ENCODE data around the gene IKZF4.
"Not testable (repeated sequence)": the region's sequence is repeated elsewhere in the genome, so short reads cannot be mapped to it uniquely, and the experiment has no call there.

IKZF4 gene

DNA sequence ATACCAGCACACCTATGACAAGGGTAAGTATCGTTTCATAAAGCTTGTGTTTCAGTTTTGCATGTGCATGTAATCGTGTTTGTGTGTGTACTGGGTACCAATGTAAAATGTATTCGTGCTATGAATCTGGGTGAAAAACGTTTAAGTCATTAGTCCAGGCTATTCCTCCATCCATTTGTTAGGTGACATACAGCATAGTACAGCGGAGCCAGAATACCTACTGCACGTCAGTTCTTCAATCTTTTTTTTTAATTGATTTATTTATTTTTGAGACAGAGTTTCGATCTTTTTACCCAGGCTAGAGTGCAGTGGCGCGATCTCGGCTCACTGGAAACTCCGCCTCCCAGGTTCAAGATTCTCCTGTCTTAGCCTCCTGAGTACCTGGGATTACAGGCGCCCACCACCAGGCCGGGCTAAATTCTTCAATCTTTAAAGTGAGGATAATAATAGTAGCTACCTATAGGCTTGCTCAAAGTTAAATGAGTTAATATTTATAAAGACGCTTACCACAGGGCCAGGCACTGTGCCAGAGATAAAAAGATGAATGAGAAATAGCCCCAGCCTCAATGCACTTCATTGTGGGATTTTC lies 20.2 kb downstream of the IKZF4 start:
- H3K27me3 ChIP-seq (ENCODE audit: insufficient read depth, low read length, poor library complexity), result no peaks in the 10 kb centered on the region
- DNase-seq (no peak), ATAC-seq (ENCODE audit: insufficient read depth, low read depth) (peak; percentile 1; the same call in 2 of the 3 replicates)
- peaks cover 28% of the 10 kb centered on the region for H3K4me1 ChIP-seq (ENCODE audit: insufficient read depth, low read length)
- peaks cover 34% of the 10 kb centered on the region for H3K36me3 ChIP-seq (ENCODE audit: insufficient read depth, low read length)
- peak overlapping the region; percentile 76 for H2AFZ ChIP-seq (ENCODE audit: low read depth, low read length)
- H3K4me2 ChIP-seq (ENCODE audit: insufficient read depth, low read length), result peak overlapping the region; percentile 93
- no peak for TF ChIP-seq EZH2 (IDR thresholded peaks at IDR 0.05; ENCODE audit: borderline replicate concordance, low read depth, low read length, severe bottlenecking)
- TF ChIP-seq, protein P1, sequence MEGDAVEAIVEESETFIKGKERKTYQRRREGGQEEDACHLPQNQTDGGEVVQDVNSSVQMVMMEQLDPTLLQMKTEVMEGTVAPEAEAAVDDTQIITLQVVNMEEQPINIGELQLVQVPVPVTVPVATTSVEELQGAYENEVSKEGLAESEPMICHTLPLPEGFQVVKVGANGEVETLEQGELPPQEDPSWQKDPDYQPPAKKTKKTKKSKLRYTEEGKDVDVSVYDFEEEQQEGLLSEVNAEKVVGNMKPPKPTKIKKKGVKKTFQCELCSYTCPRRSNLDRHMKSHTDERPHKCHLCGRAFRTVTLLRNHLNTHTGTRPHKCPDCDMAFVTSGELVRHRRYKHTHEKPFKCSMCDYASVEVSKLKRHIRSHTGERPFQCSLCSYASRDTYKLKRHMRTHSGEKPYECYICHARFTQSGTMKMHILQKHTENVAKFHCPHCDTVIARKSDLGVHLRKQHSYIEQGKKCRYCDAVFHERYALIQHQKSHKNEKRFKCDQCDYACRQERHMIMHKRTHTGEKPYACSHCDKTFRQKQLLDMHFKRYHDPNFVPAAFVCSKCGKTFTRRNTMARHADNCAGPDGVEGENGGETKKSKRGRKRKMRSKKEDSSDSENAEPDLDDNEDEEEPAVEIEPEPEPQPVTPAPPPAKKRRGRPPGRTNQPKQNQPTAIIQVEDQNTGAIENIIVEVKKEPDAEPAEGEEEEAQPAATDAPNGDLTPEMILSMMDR (IDR thresholded peaks at IDR 0.05; ENCODE audit: borderline replicate concordance, extremely low read depth, low read length, poor library complexity, severe bottlenecking), result no peak
- peak overlapping the region; percentile 100 for H3K27ac ChIP-seq (ENCODE audit: low read length)
- no peaks in the 10 kb centered on the region for H3K9me3 ChIP-seq (ENCODE audit: insufficient read depth, low read length, severe bottlenecking)
- peaks cover 16% of the 10 kb centered on the region for H4K20me1 ChIP-seq (ENCODE audit: insufficient read depth, low read length)
- H3K79me2 ChIP-seq (ENCODE audit: insufficient read depth, low read length), result peaks cover 31% of the 10 kb centered on the region
- H3K9ac ChIP-seq (ENCODE audit: low read depth, low read length), result peak overlapping the region; percentile 74
- peak overlapping the region; percentile 38 to 76; a peak in 3 of 4 replicates for H3K4me3 ChIP-seq (ENCODE audit: low read depth in 1 of 2, low read length in 2 of 2)

DNA sequence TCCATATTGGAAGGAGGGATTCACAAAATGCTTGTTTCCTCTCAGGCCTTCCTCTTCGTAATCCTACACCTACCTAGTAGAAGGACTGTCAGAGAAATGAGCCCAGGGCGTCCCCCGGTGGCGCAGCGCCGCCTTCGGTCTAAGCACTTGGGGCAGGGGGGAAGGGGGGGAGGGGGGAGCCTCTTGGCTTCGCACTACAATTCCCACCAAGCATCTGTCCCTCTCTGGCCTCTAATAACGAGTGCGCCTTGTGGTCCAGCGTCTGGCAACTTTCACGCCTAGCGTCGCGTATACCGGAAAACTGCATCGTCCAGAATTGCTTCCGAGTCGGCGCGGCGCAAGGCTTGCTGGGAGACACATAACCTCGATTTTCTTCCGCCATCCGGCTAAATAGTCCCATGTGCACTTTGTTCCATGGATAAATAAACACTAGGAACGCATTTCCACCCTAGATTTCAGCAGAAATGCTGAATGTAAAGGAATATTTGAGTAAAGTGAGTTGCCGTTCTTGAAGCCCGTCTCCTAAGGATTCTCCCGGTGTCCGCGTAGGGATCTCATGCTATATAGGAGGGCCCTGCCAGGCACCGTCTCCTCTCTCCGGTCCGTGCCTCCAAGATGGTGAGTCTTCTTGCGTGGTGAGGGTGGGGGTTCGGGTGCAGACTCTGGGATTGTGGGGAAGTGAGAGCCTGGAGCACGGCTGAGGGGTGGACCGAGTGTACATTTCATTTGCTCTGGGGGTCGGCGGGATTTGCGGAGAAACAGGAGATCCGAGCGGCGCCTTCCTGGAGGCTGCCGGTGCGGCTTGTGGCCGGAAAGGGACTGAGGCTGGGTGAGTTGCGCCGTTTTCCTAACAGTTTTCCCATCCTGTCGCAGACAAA lies 20.9 kb downstream of the IKZF4 start, which contains the start of gene RPS26:
RPS26 (plus strand) TSS at position 367 of the 878 bp plus-strand sequence; CDS start at position 616, 249 bp downstream.
- H3K4me3 ChIP-seq (ENCODE audit: low read depth in 1 of 2, low read length in 2 of 2), result peak within 1 kb of the TSS; percentile 76 to 81
- peaks cover 28% of the 10 kb centered on the region for H3K4me1 ChIP-seq (ENCODE audit: insufficient read depth, low read length)
- no peaks in the 10 kb centered on the region for H3K27me3 ChIP-seq (ENCODE audit: insufficient read depth, low read length, poor library complexity)
- peaks cover 16% of the 10 kb centered on the region for H4K20me1 ChIP-seq (ENCODE audit: insufficient read depth, low read length)
- peaks cover 34% of the 10 kb centered on the region for H3K36me3 ChIP-seq (ENCODE audit: insufficient read depth, low read length)
- peak within 1 kb of the TSS; percentile 99 for H2AFZ ChIP-seq (ENCODE audit: low read depth, low read length)
- H3K27ac ChIP-seq (ENCODE audit: low read length), result peak within 1 kb of the TSS; percentile 100
- TF ChIP-seq EZH2 (IDR thresholded peaks at IDR 0.05; ENCODE audit: borderline replicate concordance, low read depth, low read length, severe bottlenecking), result no peak
- TF ChIP-seq, protein P1 (IDR thresholded peaks at IDR 0.05; ENCODE audit: borderline replicate concordance, extremely low read depth, low read length, poor library complexity, severe bottlenecking), result peak; percentile 73
- peak; percentile 94 for ATAC-seq (ENCODE audit: insufficient read depth, low read depth)
- no peaks in the 10 kb centered on the region for H3K9me3 ChIP-seq (ENCODE audit: insufficient read depth, low read length, severe bottlenecking)
- H3K4me2 ChIP-seq (ENCODE audit: insufficient read depth, low read length), result peak within 1 kb of the TSS; percentile 93
- H3K79me2 ChIP-seq (ENCODE audit: insufficient read depth, low read length), result peaks cover 31% of the 10 kb centered on the region
- DNase-seq, result peak; percentile 98
- H3K9ac ChIP-seq (ENCODE audit: low read depth, low read length), result peak within 1 kb of the TSS; percentile 74

- not testable (repeated sequence) for ATAC-seq (ENCODE audit: insufficient read depth, low read depth); DNase-seq; H3K27me3 ChIP-seq (ENCODE audit: insufficient read depth, low read length, poor library complexity); H3K9me3 ChIP-seq (ENCODE audit: insufficient read depth, low read length, severe bottlenecking)
- peaks cover 28% of the 10 kb centered on the region for H3K4me1 ChIP-seq (ENCODE audit: insufficient read depth, low read length)
- H3K27ac ChIP-seq (ENCODE audit: low read length), result peak overlapping the region; percentile 100
- peak overlapping the region; percentile 74 for H3K9ac ChIP-seq (ENCODE audit: low read depth, low read length)
- peaks cover 34% of the 10 kb centered on the region for H3K36me3 ChIP-seq (ENCODE audit: insufficient read depth, low read length)
- peaks cover 31% of the 10 kb centered on the region for H3K79me2 ChIP-seq (ENCODE audit: insufficient read depth, low read length)
- peak overlapping the region; percentile 76 to 81 for H3K4me3 ChIP-seq (ENCODE audit: low read depth in 1 of 2, low read length in 2 of 2)
- peaks cover 16% of the 10 kb centered on the region for H4K20me1 ChIP-seq (ENCODE audit: insufficient read depth, low read length)
- H3K4me2 ChIP-seq (ENCODE audit: insufficient read depth, low read length), result peak overlapping the region; percentile 93
- H2AFZ ChIP-seq (ENCODE audit: low read depth, low read length), result peak overlapping the region; percentile 99
Measured at GRCh38 chr12:56042430-56042813, 21.6 kb downstream of the IKZF4 start.

DNA sequence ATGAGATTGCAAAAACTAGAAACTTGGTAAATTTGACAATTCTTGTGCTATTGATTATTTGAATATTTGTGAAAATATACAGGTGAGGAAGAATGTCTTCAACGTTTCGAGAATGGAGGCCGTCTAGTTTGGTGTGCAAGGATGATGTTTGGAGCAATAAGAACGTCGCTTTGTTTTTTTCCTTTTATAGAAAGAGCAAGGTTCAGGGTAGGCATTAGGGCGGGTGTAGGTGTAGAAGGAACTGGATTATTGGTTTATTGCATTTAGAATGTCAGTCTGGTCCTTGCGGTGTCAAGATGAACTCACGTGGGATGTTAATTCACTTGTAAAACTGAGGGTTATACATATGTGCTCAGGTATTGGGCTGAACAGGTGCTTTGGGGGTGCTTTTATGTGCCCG lies 22.0 kb downstream of the IKZF4 start:
- Histone ChIP-seq H2AFZ (ENCODE audit: low read depth, low read length) (no peak overlapping the region), H3K36me3 (ENCODE audit: insufficient read depth, low read length) (peaks cover 34% of the 10 kb centered on the region), H4K20me1 (ENCODE audit: insufficient read depth, low read length) (peaks cover 16% of the 10 kb centered on the region), H3K4me2 (ENCODE audit: insufficient read depth, low read length) (peak overlapping the region; percentile 93), H3K27me3 (ENCODE audit: insufficient read depth, low read length, poor library complexity) (no peaks in the 10 kb centered on the region), H3K79me2 (ENCODE audit: insufficient read depth, low read length) (peaks cover 31% of the 10 kb centered on the region), H3K27ac (ENCODE audit: low read length) (peak overlapping the region; percentile 100), H3K9me3 (ENCODE audit: insufficient read depth, low read length, severe bottlenecking) (no peaks in the 10 kb centered on the region), H3K4me1 (ENCODE audit: insufficient read depth, low read length) (peaks cover 28% of the 10 kb centered on the region), H3K4me3 (ENCODE audit: low read depth in 1 of 2, low read length in 2 of 2) (peak overlapping the region; percentile 76 to 81), H3K9ac (ENCODE audit: low read depth, low read length) (peak overlapping the region; percentile 74)
- TF ChIP-seq EZH2 (IDR thresholded peaks at IDR 0.05; ENCODE audit: borderline replicate concordance, low read depth, low read length, severe bottlenecking), result no peak
- TF ChIP-seq, protein P1 (IDR thresholded peaks at IDR 0.05; ENCODE audit: borderline replicate concordance, extremely low read depth, low read length, poor library complexity, severe bottlenecking), result no peak
- ATAC-seq (ENCODE audit: insufficient read depth, low read depth) (no peak), DNase-seq (no peak)

Measured in DND-41 (cell line).